ENCODE data around the gene ATL2.

DNA sequence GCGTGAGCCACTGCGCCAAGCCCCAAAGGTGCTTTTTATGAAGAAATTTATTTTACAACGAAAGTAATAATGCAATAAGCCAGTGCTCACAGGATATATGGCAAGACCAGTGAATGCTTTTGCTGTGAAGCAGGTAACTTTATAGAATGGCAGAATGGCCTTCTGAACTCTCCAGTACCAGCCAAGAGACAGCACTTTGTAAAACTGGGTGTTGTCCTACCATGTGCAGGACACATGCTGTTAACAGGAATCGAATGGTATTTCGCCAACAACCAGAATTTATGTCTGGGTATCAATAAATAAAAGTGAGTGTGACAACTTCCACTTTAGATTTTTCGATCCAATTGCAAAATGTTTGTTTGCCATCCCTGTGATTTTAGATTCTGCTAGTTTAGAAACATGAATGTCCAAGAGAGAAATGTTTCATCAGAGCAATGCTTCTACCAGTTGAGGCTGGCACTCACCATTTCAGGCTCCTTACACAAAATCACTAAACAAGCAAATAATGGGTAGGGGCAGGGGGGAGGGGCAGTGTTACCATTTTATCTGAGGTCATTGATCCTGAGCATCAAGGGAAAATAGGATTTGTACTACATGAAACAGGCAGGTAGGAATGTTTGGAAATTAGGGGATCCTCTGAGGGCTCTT lies 95.9 kb downstream of the ATL2 start:
- TF ChIP-seq, protein P1, sequence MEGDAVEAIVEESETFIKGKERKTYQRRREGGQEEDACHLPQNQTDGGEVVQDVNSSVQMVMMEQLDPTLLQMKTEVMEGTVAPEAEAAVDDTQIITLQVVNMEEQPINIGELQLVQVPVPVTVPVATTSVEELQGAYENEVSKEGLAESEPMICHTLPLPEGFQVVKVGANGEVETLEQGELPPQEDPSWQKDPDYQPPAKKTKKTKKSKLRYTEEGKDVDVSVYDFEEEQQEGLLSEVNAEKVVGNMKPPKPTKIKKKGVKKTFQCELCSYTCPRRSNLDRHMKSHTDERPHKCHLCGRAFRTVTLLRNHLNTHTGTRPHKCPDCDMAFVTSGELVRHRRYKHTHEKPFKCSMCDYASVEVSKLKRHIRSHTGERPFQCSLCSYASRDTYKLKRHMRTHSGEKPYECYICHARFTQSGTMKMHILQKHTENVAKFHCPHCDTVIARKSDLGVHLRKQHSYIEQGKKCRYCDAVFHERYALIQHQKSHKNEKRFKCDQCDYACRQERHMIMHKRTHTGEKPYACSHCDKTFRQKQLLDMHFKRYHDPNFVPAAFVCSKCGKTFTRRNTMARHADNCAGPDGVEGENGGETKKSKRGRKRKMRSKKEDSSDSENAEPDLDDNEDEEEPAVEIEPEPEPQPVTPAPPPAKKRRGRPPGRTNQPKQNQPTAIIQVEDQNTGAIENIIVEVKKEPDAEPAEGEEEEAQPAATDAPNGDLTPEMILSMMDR (IDR thresholded peaks at IDR 0.05; ENCODE audit: extremely low read depth in 1 of 2, insufficient read depth in 1 of 2, low read depth in 1 of 2, low read length in 2 of 2): no peak
- TF ChIP-seq GATA2 (IDR thresholded peaks at IDR 0.05; ENCODE audit: insufficient read depth, insufficient read length, low read depth, low read length) (no peak), POLR2A (IDR thresholded peaks at IDR 0.05; ENCODE audit: low read depth, low read length) (no peak), MAX (IDR thresholded peaks at IDR 0.05; ENCODE audit: insufficient read depth, insufficient read length) (no peak), EZH2 (IDR thresholded peaks at IDR 0.05; ENCODE audit: borderline replicate concordance, low read depth, low read length, severe bottlenecking) (no peak), POLR2AphosphoS5 (IDR thresholded peaks at IDR 0.05; ENCODE audit: insufficient read depth, low read depth, low read length) (no peak), JUN (IDR thresholded peaks at IDR 0.05; ENCODE audit: borderline replicate concordance, insufficient read depth, insufficient read length, low read depth) (no peak), MYC (IDR thresholded peaks at IDR 0.05; ENCODE audit: low read depth, low read length) (no peak), FOS (IDR thresholded peaks at IDR 0.05; ENCODE audit: borderline replicate concordance, insufficient read depth, low read length) (no peak)
